DMS 273 (cell line): ENCODE measurements around the gene CD55.

Source experiments
- DNase-seq: peaks from one replicate; lab custom pipeline; 2025; ENCODE audit not compliant: unreplicated experiment; lab: John Stamatoyannopoulos, UW

The CD55 gene, protein sequence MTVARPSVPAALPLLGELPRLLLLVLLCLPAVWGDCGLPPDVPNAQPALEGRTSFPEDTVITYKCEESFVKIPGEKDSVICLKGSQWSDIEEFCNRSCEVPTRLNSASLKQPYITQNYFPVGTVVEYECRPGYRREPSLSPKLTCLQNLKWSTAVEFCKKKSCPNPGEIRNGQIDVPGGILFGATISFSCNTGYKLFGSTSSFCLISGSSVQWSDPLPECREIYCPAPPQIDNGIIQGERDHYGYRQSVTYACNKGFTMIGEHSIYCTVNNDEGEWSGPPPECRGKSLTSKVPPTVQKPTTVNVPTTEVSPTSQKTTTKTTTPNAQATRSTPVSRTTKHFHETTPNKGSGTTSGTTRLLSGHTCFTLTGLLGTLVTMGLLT

DNA sequence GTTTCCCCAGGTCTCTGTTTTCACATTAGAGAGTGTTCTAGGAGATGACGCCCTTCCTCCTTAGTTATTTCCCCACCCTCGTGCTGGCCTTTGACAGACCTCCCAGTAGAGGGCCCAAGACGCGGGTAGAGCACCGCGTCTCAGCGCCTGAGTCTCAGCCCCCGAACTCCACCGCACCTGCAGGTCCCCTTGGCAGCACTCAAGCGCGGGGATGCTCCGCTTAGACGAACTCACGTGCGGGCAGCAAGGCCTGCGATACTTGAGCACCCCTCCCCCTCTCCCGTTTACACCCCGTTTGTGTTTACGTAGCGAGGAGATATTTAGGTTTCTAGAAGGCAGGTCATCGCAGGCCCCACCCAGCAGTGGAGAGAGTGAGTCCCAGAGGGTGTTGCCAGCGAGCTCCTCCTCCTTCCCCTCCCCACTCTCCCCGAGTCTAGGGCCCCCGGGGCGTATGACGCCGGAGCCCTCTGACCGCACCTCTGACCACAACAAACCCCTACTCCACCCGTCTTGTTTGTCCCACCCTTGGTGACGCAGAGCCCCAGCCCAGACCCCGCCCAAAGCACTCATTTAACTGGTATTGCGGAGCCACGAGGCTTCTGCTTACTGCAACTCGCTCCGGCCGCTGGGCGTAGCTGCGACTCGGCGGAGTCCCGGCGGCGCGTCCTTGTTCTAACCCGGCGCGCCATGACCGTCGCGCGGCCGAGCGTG is at the start of gene CD55:
CD55 (plus strand) TSS at position 600 of the 711 bp plus-strand sequence; CDS start at position 688, 88 bp downstream.
- DNase-seq: peak; percentile 96

DNA sequence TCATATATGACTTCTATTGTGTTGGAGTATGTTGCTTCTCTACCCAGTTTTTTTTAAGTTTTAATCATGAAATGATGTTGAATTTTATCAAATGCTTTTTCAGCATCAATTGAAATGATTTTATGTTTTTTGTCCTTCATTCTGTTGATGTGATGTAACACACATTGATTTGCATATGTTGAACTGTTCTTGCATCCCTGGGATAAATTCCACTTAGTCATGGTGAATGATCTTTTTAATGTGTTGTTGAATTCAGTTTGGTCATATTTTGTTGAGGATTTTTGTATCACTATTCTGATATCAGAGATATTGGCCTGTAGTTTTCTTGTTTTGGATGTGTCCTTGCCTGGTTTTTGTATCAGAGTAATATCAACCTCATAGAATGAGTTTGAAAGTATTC is 46.6 kb upstream of the CD55 start:
- DNase-seq: no peak

DNA sequence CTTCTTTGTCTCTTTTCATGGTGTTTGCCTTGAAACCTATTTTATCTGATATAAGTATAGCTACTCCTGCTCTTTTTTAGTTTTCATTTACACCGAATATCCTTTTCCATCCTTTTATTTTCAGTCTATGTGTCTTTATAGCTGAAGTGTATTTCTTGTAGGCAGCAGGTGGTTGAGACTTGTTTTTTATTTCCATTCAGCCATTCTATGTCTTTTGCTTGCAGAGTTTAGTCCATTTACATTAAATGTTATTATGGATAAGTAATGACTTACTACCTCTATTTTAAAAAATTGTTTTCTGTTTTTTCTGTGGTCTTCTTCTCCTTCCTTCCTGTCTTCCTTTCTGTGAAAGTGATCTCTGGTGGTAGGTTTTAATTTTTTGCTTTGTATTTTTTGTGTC is 45.0 kb upstream of the CD55 start:
- DNase-seq: no peak

DNA sequence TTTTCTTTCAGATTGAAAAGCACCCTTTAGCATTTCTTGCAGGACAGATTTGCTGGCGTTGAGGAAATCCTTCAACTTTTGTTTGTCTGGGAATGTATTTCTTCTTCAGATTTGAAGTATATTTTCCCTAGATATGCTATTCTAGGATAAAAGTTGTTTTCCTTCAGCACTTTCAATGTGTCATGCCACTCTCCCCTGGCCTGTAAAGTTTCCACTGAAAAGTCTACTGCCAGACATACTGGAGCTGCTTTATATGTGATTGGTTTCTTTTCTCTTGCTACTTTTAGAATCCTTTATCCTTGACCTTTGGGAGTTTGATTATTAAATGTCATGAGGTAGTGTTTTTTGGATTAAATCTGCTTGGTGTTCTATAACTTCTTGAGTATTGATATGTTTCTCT is 44.2 kb upstream of the CD55 start:
- no peak for DNase-seq

DNA sequence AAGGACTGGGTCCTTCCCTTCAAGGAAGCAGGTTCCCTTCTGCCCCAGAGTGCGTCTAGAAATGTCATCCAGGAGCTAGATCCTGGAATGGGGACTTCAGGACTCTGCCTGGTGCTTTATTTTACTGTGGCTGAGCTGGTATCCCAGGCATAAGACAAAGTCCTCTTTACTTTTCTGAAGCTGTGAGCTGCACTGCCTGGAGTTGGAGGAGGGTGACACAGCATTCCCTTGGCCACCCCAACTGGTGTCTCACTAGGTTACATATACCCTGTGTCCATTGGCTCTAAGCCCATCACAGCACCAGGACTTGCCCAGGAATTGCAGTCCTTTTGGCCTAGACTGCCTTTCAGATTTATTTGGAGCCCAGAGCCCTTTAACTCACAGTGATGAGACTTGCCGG is 41.8 kb upstream of the CD55 start:
- DNase-seq: no peak

DNA sequence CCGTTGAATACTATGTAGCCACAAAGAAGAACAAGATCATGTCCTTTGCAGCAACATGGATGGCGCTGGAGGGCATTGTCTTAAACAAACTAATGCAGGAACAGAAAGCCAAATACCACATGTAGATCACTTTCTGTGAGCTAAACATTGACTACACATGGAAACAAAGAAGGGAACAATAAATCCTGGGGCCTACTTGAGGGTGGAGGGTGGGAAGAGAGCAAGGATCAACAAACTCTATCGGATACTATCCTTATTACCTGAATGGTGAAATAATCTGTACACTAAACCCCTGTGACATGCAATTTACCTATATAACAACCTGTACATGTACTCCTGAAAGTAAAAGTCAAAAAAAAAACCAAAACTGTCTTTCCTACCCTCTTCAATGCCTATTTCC is 40.8 kb upstream of the CD55 start:
- DNase-seq: no peak

DNA sequence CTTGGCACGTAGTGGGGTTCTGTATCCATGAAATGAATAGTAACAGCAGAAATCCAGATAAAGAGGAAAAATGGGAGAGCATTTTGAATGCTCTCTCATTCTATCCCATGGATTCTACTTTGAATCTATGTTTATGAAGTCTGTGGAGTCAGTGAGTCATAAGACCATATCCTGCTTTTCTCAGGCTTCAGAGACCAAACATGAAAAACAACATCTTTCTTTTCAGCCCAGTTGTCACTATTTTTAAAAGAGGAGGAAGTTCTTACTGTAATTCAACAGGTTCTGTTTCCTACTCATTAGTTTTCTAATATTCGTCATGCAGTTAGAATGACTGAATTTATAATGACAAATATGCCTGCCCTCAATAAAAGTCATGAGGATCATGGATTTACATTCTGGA is 39.4 kb upstream of the CD55 start:
- DNase-seq: no peak

DNA sequence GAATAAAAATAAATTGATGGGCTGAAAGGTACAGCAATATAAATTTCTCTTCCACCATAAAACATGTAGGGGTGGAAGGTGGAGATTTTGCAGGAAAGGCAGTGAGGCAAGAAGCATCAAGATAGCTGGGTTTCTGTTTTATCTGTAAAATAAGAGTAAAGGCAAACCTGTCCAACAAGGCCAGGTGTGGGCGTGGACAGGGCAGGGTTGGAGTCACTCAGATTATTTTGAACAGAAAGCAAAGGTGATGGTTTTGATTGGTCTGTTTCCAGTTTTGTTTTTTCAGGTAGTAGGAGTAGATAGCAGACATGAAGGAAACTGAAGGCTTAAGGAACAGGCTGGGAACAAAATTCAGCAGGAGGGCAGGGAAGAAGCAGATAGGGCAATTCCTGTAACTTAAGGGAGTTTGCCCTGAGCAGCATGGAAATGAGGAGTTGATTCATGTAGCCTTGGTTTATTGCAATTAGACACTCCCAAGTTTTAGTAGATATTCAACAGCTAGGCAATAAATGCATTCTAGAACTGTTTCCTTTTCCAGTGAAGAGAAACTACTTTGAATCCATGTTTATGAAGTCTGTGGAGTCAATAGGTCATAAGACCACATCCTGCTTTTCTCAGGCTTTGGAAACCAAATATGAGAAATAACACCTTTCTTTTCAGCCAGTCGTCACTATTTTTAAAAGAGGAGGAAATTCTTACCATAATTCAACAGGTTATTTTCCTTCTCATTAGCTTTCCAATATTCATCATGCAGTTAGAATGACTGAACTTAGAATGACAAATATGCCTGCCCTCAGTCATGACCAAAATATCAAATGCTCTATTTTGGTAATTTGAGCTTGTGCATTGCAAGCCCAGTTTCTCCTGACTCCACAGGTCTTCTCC is 38.7 kb upstream of the CD55 start:
- DNase-seq: no peak

DNA sequence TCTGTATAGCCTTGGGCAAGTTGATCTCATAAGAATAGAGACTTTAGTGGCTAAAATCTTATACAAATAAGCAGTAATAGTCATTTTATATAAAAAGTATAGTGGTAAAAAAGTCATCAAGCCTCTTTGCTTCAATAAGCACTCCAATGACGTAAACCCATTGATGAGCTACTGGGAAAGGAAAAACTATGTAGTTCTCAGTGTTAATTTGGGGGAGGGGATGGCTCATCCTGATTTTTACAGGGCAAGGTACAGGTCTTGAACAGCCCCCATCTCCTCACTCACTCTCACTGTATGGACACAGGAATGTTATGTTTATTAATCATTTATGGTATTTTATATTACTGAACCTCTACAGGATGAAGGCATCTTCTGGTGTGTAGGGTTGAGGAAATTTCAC is 38.1 kb upstream of the CD55 start:
- DNase-seq: no peak

DNA sequence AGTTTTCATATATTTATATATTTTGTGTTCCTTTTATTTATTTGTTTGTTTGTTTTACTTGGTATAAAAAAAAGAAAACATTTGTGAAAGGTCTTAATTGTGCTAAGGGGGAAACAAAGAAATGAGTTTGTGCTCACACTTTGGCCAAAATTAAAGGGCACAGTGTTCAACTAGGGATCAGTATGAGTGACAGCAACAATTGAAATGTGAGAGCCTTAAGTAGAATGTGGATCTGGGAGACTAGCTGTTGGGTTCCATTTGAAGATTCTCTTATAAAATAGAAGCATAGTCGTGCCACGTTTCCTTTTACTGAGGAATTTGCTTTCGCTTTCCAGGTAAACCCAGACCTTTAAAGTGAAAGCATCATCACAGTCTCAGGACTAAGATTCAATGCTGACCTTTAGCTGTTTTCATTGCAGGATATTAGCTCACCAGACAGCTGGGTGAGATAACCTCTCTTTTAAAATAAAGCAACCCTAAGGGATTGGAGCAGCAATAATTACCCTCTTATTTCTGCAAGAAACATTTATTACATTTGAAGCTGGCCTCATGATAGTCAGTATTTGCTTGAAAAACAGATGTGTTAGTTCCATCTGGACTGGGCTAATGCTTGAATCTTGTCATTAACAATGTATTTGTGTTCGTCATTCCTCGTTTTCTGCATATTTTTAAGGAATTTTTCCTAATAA is 37.1 kb upstream of the CD55 start:
- no peak for DNase-seq

DNA sequence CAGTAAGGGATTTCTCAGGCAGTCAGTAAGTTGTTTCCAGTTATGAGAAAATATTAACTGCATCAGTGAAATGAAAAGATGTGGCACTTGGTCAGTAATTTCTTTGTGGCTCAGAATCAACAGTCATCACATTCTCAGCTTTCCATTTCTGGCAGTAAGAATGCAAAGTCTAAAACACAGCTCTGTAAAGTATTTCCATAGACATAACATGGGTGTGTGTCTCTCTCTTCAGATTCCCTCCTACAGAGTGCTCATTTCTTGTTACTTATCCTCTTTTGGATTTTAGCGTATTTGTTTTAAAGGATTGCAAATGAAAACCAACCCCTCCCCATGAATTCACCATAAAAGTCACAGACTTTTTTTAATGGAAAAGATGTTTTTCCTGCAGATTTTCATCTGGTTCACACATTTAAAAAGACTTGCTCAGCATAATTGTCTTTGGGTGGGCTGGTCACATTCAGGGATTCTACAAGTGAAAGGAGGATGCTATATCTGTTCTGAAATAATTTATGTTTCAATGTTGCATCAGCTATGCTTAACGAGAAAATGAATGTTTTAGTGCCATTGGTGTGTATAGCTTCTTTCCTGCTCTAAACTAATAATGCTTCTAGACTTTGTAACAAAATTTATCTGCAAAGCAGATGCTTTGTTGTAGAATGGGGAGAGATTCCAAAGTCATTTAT is 34.6 kb upstream of the CD55 start:
- no peak for DNase-seq

DNA sequence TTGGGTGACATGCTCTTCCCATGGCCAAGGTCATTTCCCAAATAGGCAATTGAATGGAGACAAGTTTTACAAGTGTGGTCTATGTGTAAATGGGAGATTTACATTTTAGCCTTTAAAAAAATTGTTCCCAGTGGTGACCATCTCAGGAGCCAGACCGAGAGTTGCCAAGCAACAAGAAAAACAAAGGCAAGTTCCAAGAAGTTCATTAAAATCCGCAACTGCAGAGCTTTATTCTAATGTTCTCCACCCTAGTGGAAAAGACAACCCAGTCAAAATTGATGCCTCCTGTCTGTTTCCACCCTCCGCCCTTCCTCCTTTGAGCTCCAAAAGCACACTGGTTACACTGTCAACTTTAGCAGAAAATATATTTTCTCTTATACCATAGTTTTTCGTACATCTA is 33.2 kb upstream of the CD55 start:
- DNase-seq: no peak

DNA sequence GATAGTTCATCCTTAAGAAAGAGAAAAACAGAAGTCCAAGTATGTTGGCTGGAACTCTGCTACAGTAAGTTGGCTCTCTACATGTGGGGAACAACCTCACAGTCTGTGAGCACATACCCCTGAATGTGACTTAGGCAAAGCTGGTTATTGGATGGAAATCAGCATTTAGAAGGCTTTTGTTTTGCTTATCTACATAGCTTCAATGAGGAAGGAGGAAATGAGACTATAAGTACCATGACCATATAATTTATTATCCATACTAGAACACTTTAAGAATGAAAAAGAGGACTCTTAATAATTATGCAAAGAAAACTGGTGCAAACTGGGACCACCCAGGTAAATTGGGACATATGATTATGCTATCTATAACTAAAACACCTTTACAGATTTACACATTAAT is 31.7 kb upstream of the CD55 start:
- no peak for DNase-seq

DNA sequence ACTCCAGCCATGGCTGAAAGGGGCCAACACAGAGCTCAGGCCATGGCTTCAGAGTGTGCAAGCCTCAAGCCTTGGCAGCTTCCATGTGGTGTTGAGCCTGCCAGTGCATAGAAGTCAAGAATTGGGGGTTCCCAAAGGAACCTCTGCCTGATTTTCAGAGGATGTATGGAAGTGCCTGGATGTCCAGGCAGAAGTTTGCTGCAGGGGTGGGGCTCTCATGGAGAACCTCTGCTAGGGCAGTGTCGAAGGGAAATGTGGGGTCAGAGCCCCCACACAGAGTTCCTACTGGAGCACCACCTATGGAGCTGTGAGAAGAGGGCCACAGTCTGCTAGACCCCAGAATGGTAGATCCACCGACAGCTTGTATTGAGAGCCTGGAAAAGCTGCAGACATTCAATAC is 29.8 kb upstream of the CD55 start:
- no peak for DNase-seq

DNA sequence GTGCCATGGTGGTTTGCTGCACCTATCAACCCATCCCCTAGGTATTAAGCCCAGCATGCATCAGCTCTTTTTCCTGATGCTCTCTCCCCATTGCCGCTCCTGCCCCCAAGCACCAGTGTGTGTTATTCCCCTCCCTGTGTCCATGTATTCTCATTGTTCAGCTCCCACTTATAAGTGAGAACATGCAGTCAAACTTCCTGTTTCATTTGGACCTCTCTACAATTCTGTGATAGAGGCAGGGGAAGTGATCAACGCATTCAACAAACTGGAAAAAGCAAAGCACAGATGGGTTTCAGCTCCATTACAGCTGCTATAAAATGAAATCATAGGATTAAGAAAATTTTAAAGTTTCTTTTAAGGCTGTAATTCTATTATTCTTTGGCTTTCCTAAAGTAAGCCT is 23.3 kb upstream of the CD55 start:
- DNase-seq: no peak

DNA sequence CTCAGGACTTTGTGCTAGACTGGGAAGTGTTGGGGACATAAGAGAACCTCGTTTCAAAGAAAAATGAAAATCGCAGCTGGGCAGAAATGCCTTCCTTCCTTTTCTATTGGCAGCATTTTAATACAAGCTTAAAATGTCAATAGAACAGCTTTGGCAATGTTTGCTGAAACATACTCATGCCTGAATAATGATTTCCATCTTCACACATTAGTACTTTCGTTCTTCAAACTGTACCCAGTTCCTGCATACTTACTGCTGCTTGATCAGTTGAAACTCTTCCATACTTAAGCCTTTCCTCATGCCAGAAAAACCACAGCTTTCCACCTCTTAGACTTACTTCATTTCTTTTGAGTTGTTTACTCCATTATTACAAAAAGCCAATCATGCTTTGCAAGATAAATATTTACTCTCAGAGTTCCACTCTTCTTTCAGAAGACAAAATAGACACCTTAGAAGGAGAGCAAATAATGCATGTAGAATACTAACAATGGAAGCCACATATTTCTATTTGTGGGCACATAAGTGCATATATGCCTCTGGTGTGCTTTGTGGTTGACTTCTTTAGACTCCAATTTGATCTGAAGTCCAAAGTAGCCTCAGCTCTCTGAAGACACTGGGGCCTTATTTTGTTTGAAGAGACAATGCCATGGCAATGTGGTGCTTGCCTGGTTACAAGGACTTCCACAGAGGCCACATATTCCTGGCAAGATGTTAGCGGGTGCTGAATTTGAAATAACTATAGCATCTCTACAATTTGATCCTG is 22.7 kb upstream of the CD55 start:
- no peak for DNase-seq

DNA sequence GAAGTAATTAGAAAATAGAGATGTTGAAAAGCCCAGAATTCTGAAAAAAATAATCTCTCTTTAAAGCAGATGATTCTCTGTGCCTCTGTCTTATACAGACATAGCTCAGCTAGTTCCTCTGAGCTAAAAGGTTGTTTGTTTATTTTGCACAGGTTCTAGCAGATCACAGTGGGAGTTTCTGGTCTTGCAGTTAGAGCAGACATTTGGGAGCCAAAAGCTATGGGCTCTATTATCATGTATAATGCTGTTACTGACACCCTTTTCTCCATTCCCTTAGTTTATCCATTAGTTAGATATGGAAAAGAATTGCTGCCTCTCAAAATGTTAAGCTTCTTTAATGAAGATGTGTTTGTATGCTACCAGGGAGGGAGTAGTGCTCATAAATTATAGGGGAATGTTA is 20.5 kb upstream of the CD55 start:
- DNase-seq: no peak

DNA sequence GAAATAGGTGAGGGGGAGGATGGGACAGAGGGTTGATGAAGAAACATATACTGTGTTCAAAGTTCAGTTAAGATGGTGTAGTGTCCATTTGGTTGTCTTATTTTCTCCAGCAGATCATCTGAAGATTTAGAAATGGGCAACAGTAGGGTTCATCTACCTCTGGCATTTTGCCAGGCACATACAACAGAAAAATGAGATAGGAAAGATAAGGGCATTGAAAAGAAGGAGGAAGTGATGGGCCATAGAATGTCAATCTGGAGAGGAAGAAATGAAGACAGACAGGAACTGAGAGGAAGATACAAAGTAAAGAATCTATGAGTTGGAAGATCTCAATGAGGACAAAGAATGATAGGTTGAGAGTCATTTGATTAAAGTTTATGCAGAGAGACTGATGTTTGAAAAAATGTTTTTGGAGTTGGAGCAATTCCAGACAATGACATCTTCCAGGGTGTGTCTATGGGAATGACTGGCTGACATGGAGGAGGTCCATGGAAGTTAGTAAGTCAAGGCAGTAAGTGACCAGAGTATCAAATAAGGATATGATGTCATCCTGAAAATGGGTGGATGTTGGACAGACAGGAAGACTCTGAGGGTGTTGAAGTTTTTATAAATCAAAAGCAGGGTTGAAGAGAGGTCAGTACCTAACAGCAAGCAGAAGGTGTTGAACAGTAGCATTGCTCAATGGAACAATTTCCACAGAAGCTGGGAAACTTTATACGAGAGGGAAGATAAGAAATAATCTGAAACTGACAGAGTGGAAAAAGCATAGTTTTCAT is 18.7 kb upstream of the CD55 start:
- DNase-seq: no peak
